ENCODE measurements around the gene TLCD2. TPM values are rescaled to one million over a fixed set of nuclear protein-coding genes. Genes with fewer than 3 reads are reported as not detected.
A peak's percentile ranks its signal among the peaks of the same experiment; 100 is the strongest.
"Not testable (repeated sequence)": the region's sequence is repeated elsewhere in the genome, so short reads cannot be mapped to it uniquely, and the experiment has no call there.

The TLCD2 gene
- total RNA-seq, 3 donors from 2014 or later: 3.7 to 10.9 (median 6.9) TPM

GRCh38 chr17:1713160-1713877, 3.1 kb upstream of the TLCD2 start:
- Histone ChIP-seq H3K27ac (peak overlapping the region; percentile 98 to 100), H3K36me3 (no peaks in the 10 kb centered on the region), H3K4me1 (peaks cover 11 to 14% of the 10 kb centered on the region in 2 donors), H3K9me3 (no peaks in the 10 kb centered on the region), H3K4me3 (peak overlapping the region in 2 of 3 donors; percentile 87 to 100), H3K27me3 (no peaks in the 10 kb centered on the region)
- TF ChIP-seq CTCF (IDR thresholded peaks at IDR 0.05) (no peak), POLR2A (IDR thresholded peaks at IDR 0.05) (no peak), POLR2AphosphoS5 (IDR thresholded peaks at IDR 0.05) (no peak)
- intact Hi-C loops (cut with DNase I; ENCODE audit: low total_unique reads): no loop called here
- no peak for DNase-seq (ENCODE audit: low spot score in 2 of 2)

GRCh38 chr17:1712271-1712670, 2.1 kb upstream of the TLCD2 start:
- TF ChIP-seq POLR2AphosphoS5 (IDR thresholded peaks at IDR 0.05) (no peak), CTCF (IDR thresholded peaks at IDR 0.05) (no peak), POLR2A (IDR thresholded peaks at IDR 0.05) (no peak)
- Histone ChIP-seq H3K4me1 (peaks cover 8 to 14% of the 10 kb centered on the region in 2 donors), H3K27me3 (no peaks in the 10 kb centered on the region), H3K9me3 (no peaks in the 10 kb centered on the region), H3K27ac (peak overlapping the region in 1 of 2 donors; percentile 33), H3K4me3 (no peak overlapping the region), H3K36me3 (no peaks in the 10 kb centered on the region)
- intact Hi-C loops (cut with DNase I; ENCODE audit: low total_unique reads): no loop called here
- DNase-seq (ENCODE audit: low spot score in 2 of 2): no peak

- peaks cover 8 to 14% of the 10 kb centered on the region in 2 donors for H3K4me1 ChIP-seq
- H3K27me3 ChIP-seq: no peaks in the 10 kb centered on the region
- intact Hi-C loops (cut with DNase I; ENCODE audit: low total_unique reads): no loop called here
- H3K36me3 ChIP-seq: no peaks in the 10 kb centered on the region
- no peak overlapping the region for H3K4me3 ChIP-seq
- TF ChIP-seq CTCF (IDR thresholded peaks at IDR 0.05) (no peak), POLR2A (IDR thresholded peaks at IDR 0.05) (no peak), POLR2AphosphoS5 (IDR thresholded peaks at IDR 0.05) (no peak)
- H3K9me3 ChIP-seq: no peaks in the 10 kb centered on the region
- H3K27ac ChIP-seq: no peak overlapping the region
- no peak for DNase-seq (ENCODE audit: low spot score in 2 of 2)
Observed at GRCh38 chr17:1711804-1712203, 1.6 kb upstream of the TLCD2 start.

- Histone ChIP-seq H3K4me1 (peaks cover 8 to 14% of the 10 kb centered on the region in 2 donors), H3K27me3 (no peaks in the 10 kb centered on the region), H3K27ac (peak overlapping the region; percentile 82 to 89), H3K36me3 (no peaks in the 10 kb centered on the region), H3K9me3 (no peaks in the 10 kb centered on the region), H3K4me3 (peak overlapping the region; percentile 67 to 97 (median 82))
- no peak for TF ChIP-seq POLR2A (IDR thresholded peaks at IDR 0.05)
- TF ChIP-seq CTCF (IDR thresholded peaks at IDR 0.05): no peak
- no peak for TF ChIP-seq POLR2AphosphoS5 (IDR thresholded peaks at IDR 0.05)
- no peak for DNase-seq (ENCODE audit: low spot score in 2 of 2)
- intact Hi-C loops (cut with DNase I; ENCODE audit: low total_unique reads): no loop called here
Observed at GRCh38 chr17:1710807-1711553, 803 bp upstream of the TLCD2 start.

GRCh38 chr17:1709403-1709951, 700 bp downstream of the TLCD2 start:
- intact Hi-C loops (cut with DNase I; ENCODE audit: low total_unique reads): no loop called here
- H3K27ac ChIP-seq: peak overlapping the region; percentile 82 to 89
- peak overlapping the region; percentile 67 to 97 (median 82) for H3K4me3 ChIP-seq
- H3K4me1 ChIP-seq: peaks cover 8 to 14% of the 10 kb centered on the region in 2 donors
- H3K36me3 ChIP-seq: no peaks in the 10 kb centered on the region
- H3K27me3 ChIP-seq: no peaks in the 10 kb centered on the region
- no peaks in the 10 kb centered on the region for H3K9me3 ChIP-seq
- DNase-seq (ENCODE audit: low spot score in 2 of 2): no peak
- no peak for TF ChIP-seq CTCF (IDR thresholded peaks at IDR 0.05)
- TF ChIP-seq POLR2A (IDR thresholded peaks at IDR 0.05): no peak
- TF ChIP-seq POLR2AphosphoS5 (IDR thresholded peaks at IDR 0.05): no peak

- H3K27me3 ChIP-seq; H3K36me3 ChIP-seq; H3K4me3 ChIP-seq; intact Hi-C loops (cut with DNase I; ENCODE audit: low total_unique reads); DNase-seq (ENCODE audit: low spot score in 2 of 2); H3K9me3 ChIP-seq; H3K4me1 ChIP-seq; H3K27ac ChIP-seq: not testable (repeated sequence)
Observed at GRCh38 chr17:1708791-1709346, 1.3 kb downstream of the TLCD2 start.

Measured in breast epithelium (tissue), 4 donors.